GM19328 (cell line): Measurements from ENCODE around the gene LCE6A.

ENCODE experiments used
- ATAC-seq: cut with Tn5 transposase; IDR thresholded peaks from one replicate; pipeline ENCODE4 v1.9.1; 2021; ENCODE audit warnings: mild to moderate bottlenecking, moderate library complexity; ENCODE audit not compliant: unreplicated experiment

The LCE6A gene

GRCh38 chr1:152842556-152842955 is at the start of gene LCE6A:
Gene LCE6A (plus strand): TSS chr1:152842856. CDS start chr1:152843521, 665 bp downstream.
- no peak for ATAC-seq

- ATAC-seq: no peak
These were observed 47.0 kb upstream of the LCE6A start for GRCh38 chr1:152795686-152796085.

DNA sequence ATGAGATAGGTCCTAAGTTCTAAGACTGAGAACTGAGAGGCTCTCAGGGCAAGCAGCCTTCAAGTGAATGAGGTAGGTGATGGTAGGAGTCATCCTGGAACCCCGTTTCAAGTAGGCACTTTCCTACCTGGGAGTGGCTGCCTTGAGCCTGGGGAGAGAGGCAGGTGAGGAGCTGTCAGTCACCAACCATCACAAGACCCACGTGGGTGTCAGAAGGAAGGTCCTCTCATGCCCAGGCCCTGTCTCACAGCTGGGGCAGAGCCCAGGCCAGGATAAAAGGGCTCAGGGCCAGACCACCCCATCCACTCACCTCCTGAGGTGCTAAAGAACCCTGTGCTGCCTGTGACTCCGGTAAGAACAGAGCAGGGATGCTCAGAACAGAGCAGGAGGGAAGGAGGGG is 46.2 kb upstream of the LCE6A start, which contains the start of gene LCE1D:
TSS of gene LCE1D (plus strand) at position 301 of the 400 bp plus-strand sequence. CDS start 1,074 bp downstream, outside the sequence.
- ATAC-seq: no peak

DNA sequence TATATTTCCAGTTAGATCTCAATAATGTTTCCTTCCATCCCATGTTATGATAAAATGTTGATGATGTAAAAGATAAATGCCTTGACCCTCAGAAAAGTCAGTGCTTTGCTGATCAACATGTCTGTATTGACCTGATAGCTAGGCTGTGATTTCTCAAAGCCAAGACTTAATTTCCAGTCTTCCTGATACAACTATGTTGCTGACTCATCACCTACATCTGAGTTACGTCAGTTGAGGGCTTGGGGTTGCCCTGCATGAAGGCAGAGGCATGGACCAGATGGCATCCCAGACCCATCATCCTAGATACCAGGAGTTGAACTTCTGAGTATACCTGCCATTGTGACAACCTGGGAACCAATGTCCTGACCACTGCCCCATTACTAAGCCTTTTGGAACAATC is 41.3 kb upstream of the LCE6A start:
- ATAC-seq: no peak

DNA sequence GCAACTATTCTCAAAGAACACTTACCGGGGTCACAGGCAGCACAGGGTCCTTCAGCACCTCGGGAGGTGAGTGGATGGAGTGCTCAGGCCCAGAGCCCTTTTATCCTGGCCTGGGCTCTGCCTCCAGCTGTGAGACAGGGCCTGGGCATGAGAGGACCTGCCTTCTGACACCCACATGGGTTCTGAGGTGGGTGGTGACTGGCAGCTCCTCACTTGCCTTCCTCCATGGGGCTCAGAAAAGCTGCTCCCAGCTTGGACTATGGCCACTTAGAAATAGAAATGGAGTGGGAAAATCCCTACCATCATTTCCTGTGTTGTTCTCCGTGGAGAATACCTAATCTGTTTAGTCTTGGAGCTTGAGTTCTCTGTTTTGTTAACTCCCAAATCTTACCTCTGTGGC is 36.1 kb upstream of the LCE6A start, which contains the start of gene LCE1C:
TSS of gene LCE1C (minus strand) at position 76 of the 400 bp plus-strand sequence. CDS start 1,173 bp downstream, outside the sequence.
- ATAC-seq: no peak

DNA sequence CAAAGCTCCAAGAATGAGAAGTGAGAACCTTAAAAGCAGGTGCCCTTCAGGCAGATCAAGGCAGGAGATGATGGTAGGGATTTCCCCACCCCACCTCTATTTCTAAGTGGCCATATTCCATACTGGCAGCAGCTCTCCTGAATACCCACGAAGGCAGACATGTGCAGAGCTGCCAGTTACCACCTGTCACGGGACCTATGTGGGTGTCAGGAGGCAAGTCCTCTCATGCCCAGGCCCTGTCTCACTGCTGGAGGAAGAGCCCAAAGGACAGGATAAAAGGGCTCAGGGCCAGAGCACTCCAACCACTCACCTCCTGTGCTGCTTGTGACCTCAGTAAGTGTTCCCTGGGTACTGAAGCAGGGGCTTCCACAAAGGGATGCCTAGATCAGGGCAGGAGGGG is 31.6 kb upstream of the LCE6A start:
- ATAC-seq: no peak

GRCh38 chr1:152811671-152812070 is 31.0 kb upstream of the LCE6A start, which contains the start of gene LCE1B:
Gene LCE1B (plus strand): TSS chr1:152811971. CDS start chr1:152812447, 476 bp downstream.
- ATAC-seq: no peak

DNA sequence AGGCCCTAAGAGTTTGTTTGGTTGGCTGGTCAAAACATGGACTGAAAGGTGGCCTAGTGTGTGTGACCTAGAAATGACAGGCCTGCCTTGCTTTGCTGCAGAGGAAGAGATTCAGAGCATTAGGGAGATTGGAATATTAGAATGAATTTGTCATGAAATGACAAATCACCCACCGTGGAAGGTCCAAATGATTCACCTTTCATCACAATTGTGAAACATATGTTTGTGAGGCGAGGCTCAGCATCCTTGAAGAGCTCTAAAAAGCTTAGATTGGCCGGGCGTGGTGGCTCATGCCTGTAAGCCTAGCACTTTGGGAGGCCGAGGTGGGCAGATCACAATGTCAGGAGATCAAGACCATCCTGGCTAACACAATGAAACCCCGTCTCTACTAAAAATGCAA is 25.3 kb upstream of the LCE6A start:
- no peak for ATAC-seq

DNA sequence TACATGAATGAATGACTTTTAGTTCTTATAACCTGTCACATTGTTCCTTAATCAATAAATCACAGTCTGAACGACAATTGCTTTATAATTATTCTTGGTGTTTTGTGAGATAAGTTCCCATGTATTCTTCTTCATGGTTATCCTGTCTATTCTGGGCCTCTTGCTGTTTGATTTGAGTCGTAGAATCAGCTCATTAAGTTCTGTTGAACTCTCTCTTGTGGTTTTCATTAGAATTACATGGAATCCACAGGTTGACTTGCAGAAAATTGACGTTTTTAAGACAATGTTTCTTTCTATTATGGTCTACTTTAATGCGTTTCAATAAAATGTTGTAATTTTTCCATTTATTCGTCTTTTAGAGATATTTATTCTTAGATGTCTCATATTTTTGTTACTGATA is 19.4 kb upstream of the LCE6A start:
- no peak for ATAC-seq

- no peak for ATAC-seq
These were observed 17.7 kb upstream of the LCE6A start for GRCh38 chr1:152824964-152825363.

- no peak for ATAC-seq
These were observed 15.5 kb upstream of the LCE6A start, which contains the start of gene LCE1A for GRCh38 chr1:152827173-152827572. Gene LCE1A (plus strand): TSS chr1:152827473. CDS start chr1:152827473, 0 bp downstream.

DNA sequence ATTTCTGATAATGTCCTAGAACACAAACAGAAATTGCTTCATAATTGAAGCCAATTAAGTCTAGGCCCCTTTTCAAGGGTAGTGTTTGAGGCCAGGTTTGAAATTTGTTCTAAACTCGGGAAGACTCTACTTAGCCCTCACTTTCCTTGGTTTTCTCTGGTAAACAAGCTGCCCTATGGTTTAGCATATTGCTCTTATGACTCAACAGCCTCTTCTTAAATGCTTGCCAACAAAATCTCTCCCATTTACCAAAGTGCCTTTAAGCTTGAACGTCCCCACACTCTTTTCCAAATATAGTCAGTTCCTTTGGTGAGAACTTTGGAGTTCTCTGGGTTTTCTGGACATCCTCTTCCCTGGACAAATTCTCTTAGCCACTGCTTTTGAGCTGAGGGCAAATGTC is 5.8 kb upstream of the LCE6A start:
- ATAC-seq: no peak

DNA sequence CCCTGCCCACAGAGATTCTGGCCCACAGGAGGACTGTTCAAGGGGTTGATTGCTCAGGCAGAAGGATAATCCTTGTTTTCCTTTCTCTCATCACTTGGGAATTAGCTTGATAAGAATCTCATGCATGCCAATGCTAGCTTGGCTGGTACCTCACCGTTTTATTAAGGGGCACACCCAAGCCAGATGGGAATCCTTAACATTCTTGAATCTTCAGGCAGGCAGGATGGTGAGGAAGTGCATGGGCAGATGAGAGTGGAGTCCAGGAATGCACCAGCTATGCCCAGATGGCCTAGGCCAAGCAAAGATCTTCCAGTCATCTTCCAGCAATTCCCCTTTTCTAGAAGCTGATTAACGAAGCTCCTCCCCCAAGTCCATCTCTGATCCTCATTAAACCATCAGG is 13.0 kb downstream of the LCE6A start:
- no peak for ATAC-seq

DNA sequence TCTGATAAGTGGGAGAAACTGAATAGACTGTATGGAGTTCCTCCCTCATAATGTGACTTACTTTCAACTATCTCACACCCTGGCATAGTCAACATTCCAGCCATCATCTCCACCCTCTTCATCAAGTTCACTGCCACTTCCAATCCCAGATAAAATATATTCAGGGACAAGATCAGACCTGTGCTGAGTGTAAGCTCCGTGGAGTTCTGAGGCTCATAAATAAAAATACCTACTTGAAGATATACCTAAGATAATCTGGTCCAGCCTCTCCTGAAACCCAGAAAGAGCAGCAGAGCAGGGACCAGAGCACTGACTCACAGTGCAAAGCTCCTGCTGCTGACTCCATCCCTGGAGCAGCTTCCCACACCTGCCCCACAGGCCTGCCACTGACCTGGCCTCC is 15.4 kb downstream of the LCE6A start:
- ATAC-seq: no peak

GRCh38 chr1:152859696-152860095 is 17.0 kb downstream of the LCE6A start, which contains the start of gene LCE7A:
Gene LCE7A (plus strand): TSS chr1:152859996. CDS start chr1:152860698, 702 bp downstream.
- no peak for ATAC-seq

GRCh38 chr1:152860129-152860528 is 17.5 kb downstream of the LCE6A start:
- ATAC-seq: no peak

DNA sequence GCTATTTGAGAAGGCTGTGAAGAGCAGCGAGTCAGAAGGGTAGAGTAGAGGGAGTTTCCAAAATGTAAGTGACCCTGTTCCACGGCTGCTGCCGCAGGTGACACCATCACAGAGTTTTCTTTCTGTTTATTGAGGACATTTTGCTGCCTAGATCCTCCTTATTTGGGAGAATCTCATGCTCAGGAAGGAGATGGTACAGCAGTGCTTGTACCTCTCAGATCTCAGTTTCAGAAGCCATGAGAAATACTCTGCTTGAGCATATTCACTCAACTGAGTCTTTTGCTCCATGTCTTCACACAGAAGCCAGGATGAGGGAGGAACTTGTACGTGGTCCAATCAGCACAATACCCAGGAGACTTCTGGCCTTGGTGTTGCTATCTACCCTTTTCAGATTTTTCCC is 18.7 kb downstream of the LCE6A start:
- no peak for ATAC-seq

DNA sequence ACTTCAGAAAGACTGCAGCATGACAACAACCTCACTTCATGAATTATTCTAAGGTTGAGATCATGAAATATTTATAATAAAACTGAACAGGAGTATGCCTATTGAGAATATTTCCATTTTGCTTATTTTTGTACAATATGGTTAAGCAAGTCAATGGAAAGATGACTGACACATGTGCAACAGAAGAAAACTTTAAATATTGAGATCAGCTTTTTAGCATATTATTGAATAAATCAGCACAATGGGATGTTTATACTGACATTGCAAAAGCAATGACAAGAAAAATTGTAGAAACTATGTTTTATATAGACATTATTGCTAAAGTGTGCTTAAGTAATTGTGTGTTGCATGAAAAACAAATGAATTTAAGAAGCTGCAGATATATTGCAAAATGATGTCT is 21.8 kb downstream of the LCE6A start:
- ATAC-seq: no peak

GRCh38 chr1:152866321-152866720 is 23.7 kb downstream of the LCE6A start:
- ATAC-seq: no peak

GRCh38 chr1:152869808-152870419 is 27.3 kb downstream of the LCE6A start:
- no peak for ATAC-seq

- ATAC-seq: no peak
These were observed 28.4 kb downstream of the LCE6A start for GRCh38 chr1:152870831-152871730.

GRCh38 chr1:152871731-152872126 is 29.1 kb downstream of the LCE6A start:
- ATAC-seq: no peak
